Subcutaneous abdominal adipose tissue (tissue), 5 donors: ENCODE results near the gene MYO10.

Experiments
- H3K27ac ChIP-seq: one replicate; pipeline ENCODE4 v1.7.0; 2013; ENCODE audit warnings: low read depth, mild to moderate bottlenecking, inconsistent platforms, low read length, moderate library complexity
- H3K27me3 ChIP-seq, 5 donors: one replicate each; pipeline ENCODE4 v1.7.0; 2013; ENCODE audit warnings: low read length in 5 of 5, inconsistent platforms in 1 of 5; ENCODE audit not compliant: control insufficient read depth in 5 of 5, insufficient read depth in 4 of 5
- H3K36me3 ChIP-seq, 5 donors: one replicate each; pipeline ENCODE4 v1.7.0; 2013; ENCODE audit warnings: low read length in 5 of 5; ENCODE audit not compliant: control insufficient read depth in 5 of 5, insufficient read depth in 5 of 5
- H3K4me1 ChIP-seq, 5 donors: one replicate each; pipeline ENCODE4 v1.7.0; 2013; ENCODE audit warnings: low read length in 5 of 5, mild to moderate bottlenecking in 3 of 5, moderate library complexity in 1 of 5; ENCODE audit not compliant: control insufficient read depth in 5 of 5, insufficient read depth in 5 of 5
- H3K4me3 ChIP-seq, 5 donors: one replicate each; pipeline ENCODE4 v1.7.0; 2013; ENCODE audit warnings: low read length in 5 of 5, low read depth in 1 of 5
- H3K9ac ChIP-seq, 5 donors: one replicate each; pipeline ENCODE4 v1.7.0; 2013; ENCODE audit warnings: low read length in 5 of 5, mild to moderate bottlenecking in 4 of 5, moderate library complexity in 3 of 5
- H3K9me3 ChIP-seq, 5 donors: one replicate each; pipeline ENCODE4 v1.7.0; 2013; ENCODE audit warnings: low read length in 5 of 5; ENCODE audit not compliant: control insufficient read depth in 5 of 5
- donor health status: healthy.
- donor health status: healthy.
- donor health status: healthy.
- donor health status: healthy.
- donor health status: healthy.

The MYO10 gene

DNA sequence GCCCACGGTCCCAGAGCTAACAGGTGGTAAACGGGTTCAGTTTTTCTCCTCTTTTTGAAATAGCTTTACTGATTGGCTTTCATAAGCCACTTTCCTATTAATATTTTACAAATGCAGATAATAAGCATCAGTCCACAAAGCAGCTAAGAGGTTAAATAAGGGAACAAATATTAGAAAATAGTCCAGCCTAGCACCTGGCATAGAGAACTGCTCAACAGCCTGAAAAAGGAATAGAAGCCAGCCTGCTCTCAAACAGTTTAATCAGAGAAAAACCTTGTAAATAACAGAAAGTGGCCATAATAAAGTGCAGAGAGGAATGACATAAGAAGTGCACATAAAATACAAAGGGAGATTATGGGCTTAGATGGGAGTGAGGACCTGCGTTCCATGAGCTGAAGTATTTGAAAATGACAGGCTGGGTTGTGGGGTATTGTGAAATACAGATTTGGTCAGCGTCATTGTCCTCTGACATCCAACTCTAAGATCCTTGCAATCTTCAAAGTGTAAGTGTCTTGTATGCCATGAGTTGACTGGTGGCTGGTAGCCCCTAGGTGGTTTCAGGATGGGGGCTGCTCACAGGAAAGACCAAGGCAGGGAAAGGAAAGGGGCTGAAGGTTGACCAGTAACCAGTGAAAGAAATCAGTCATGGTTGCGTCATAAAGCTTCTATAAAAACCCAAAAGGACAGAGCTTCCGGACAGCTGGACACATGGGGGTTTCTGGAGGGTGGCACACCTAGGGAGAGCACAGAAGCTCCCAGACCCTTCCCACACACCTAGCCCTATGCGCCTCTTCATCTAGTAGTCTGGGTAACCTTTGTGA, 32.4 kb downstream of the MYO10 start:
- H3K9me3 ChIP-seq, result no peaks in the 10 kb centered on the region
- H3K4me1 ChIP-seq, result peaks cover 0 to 3% (median 0%) of the 10 kb centered on the region in 5 donors
- no peak overlapping the region for H3K9ac ChIP-seq
- peaks cover 0 to 3% (median 0%) of the 10 kb centered on the region in 5 donors for H3K27me3 ChIP-seq
- no peak overlapping the region for H3K27ac ChIP-seq
- no peak overlapping the region for H3K4me3 ChIP-seq
- H3K36me3 ChIP-seq, result no peaks in the 10 kb centered on the region

DNA sequence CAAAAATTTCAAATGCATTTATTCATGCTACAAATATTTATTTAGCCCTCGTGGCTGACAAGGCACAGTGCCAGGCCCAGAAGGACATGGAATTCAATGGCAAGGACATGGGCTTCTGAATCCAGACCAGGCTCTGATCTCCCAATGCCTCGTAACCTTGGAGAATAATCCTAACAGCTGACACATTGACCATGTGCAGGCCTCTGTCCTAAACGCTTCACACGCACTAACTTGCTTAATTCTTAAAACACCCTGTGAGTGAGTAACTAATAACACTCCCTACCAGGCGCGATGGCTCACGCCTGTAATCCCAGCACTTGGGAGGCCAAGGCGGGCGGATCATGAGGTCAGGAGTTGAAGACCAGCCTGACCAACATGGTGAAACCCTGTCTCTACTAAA, 33.2 kb downstream of the MYO10 start:
- H3K27ac ChIP-seq, result no peak overlapping the region
- H3K4me1 ChIP-seq, result peaks cover 0 to 3% (median 0%) of the 10 kb centered on the region in 5 donors
- no peak overlapping the region for H3K9ac ChIP-seq
- peaks cover 0 to 3% (median 0%) of the 10 kb centered on the region in 5 donors for H3K27me3 ChIP-seq
- H3K9me3 ChIP-seq, result no peaks in the 10 kb centered on the region
- no peaks in the 10 kb centered on the region for H3K36me3 ChIP-seq
- no peak overlapping the region for H3K4me3 ChIP-seq

DNA sequence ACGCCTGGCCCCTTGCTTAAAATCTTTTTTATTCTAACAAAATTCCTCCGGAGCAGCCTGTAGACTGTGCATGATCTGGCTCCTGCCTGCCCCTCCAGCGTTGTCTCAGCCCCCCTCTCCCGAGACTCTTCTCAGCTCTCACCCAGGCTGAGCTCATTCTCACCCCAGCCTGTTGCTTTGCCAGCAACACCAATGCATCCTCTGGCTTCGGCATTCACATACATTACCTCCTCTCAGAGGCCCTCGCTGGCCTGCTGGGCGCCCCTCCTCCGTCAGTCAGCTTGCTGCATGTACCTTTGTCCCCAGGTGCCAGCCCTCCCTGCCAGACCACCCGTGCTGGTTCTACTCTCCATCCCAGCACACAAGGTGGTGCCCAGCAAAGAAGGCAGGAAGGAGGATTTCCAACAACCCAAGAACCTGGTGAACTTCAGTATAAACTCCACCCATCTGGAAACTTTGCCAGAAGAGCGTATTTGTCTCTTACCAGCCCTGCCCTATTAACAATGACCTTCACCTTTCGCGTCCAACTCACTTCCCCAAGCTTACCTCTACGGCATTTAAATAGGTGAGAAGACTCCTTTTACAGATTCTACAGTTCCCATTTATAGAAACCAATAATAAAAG, 35.0 kb downstream of the MYO10 start:
- Histone ChIP-seq H3K9me3 (no peaks in the 10 kb centered on the region), H3K27me3 (peaks cover 0 to 3% (median 0%) of the 10 kb centered on the region in 5 donors), H3K27ac (no peak overlapping the region), H3K4me1 (peaks cover 0 to 12% (median 0%) of the 10 kb centered on the region in 5 donors), H3K36me3 (no peaks in the 10 kb centered on the region), H3K4me3 (no peak overlapping the region), H3K9ac (no peak overlapping the region)

DNA sequence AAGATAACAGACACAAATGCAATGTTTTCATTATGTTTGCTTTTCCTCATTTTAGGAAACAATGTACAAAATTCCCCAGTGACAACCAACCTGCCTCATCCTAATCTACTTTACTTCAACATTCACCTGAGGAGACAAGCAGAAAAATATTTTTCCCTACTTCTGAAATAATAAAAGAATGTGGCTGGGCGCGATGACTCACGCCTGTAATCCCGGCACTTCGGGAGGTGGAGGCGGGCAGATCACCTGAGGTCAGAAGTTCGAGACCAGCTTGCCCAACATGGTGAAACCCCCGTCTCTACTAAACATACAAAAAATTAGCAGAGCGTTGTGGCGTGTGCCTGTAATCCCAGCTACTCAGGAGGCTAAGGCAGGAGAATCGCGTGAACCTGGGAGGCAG, 36.9 kb downstream of the MYO10 start:
- peaks cover 0 to 3% (median 0%) of the 10 kb centered on the region in 5 donors for H3K27me3 ChIP-seq
- H3K36me3 ChIP-seq, result no peaks in the 10 kb centered on the region
- H3K9me3 ChIP-seq, result no peaks in the 10 kb centered on the region
- H3K9ac ChIP-seq, result no peak overlapping the region
- H3K4me3 ChIP-seq, result no peak overlapping the region
- H3K27ac ChIP-seq, result no peak overlapping the region
- H3K4me1 ChIP-seq, result peaks cover 0 to 29% (median 3%) of the 10 kb centered on the region in 5 donors

DNA sequence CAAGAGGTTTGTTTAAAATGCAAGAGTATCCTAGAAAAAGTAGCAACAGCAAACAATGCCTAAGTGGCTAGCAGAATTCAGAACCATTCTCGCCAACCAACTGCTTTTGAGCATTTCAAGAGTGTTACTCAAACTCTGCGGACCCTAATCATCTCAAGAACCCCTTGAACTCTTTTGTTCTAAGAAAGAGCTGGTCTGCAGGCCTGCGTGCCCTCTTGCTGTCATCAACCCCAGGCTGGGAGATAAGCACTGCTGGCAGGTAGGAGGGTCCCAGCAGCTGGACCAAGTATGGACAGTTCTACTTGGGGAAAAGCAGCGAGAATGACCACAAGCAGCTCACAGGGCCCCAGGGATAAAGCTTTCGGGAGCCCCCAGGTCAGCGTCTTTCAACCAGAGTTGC, 38.3 kb downstream of the MYO10 start:
- Histone ChIP-seq H3K36me3 (no peaks in the 10 kb centered on the region), H3K4me3 (no peak overlapping the region), H3K9ac (no peak overlapping the region), H3K27me3 (no peaks in the 10 kb centered on the region), H3K27ac (no peak overlapping the region), H3K9me3 (no peaks in the 10 kb centered on the region), H3K4me1 (peaks cover 0 to 34% (median 3%) of the 10 kb centered on the region in 5 donors)

DNA sequence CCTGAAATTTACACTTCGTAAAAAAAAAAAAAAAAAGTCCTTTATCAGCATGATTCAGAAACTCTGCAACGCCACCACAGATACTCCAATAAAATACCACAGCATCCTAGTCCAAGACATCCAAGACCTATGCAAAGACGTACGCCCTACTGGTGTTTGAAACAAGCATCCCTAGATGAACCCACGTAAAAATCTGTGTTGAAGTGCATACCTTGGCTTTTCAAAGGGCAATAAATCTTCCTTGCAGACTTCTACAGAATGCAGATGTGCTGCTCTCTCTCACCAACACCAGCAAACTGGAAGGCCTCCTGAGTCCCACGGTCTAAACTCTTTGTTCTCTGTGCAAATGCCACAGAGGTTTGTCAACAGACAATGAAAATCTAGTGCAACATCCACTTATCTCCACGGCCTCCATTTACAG, 38.8 kb downstream of the MYO10 start:
- H3K27ac ChIP-seq, result no peak overlapping the region
- no peak overlapping the region for H3K4me3 ChIP-seq
- H3K9me3 ChIP-seq, result no peaks in the 10 kb centered on the region
- H3K27me3 ChIP-seq, result no peaks in the 10 kb centered on the region
- H3K36me3 ChIP-seq, result no peaks in the 10 kb centered on the region
- H3K4me1 ChIP-seq, result peaks cover 0 to 34% (median 3%) of the 10 kb centered on the region in 5 donors
- H3K9ac ChIP-seq, result no peak overlapping the region

DNA sequence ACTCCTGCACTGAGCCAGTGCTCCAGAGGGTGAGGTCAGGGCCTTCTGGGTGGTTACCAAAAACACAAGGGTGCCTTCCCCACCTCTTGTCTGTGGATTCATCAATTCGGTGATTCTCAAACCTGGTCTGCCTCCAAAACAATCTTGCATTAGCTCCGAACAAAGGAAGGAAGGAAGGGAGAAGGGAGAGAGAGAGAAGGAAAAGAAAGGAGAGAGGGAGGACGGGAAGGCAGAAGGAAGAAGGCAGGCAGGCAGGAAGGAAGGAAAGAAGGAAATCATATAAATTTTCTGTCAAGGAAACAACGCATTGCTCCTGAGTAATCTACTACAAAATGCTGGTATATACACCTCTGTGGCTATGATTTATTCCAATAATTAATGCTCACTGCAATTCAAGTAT, 39.3 kb downstream of the MYO10 start:
- no peak overlapping the region for H3K4me3 ChIP-seq
- no peaks in the 10 kb centered on the region for H3K36me3 ChIP-seq
- no peaks in the 10 kb centered on the region for H3K27me3 ChIP-seq
- H3K9me3 ChIP-seq, result no peaks in the 10 kb centered on the region
- no peak overlapping the region for H3K27ac ChIP-seq
- no peak overlapping the region for H3K9ac ChIP-seq
- peaks cover 0 to 34% (median 3%) of the 10 kb centered on the region in 5 donors for H3K4me1 ChIP-seq

DNA sequence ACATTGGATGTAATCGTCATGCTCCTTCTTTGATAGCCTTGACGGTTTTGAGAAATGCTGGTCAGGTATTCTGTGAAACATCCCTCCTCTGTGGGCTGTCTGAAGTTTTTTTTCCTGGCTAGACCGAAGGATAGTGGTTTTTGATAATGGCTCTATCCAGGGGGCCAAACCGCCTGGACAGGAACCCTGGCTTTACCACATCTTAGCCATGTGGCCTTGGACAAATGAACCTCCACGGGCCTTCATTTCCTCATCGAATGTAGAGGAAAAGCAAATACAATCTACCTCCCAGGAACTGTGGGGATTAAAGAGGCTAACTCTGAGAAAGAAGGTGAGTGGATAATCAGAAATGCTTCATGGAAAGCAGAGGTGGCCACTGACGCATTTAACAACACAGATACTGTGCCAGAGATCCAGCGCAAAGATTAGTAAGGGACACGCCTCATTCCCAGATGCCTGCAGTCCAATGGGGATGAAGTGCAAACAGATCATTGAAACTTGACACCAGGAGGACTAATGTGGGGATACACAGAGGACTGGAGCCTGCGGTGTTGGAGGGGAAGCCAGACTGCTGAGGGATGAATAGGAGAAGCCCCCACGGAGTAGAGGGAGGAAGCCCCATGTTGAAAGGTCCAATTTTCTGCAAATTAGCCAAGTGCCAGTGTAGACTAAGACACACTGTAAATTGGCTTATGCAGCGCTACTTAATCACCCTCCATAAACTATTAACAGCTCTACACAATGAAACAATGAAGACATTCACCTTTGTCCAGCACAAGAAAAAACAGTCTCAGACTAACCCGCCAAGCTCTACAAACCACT, 41.6 kb downstream of the MYO10 start:
- Histone ChIP-seq H3K27me3 (no peaks in the 10 kb centered on the region), H3K9me3 (no peaks in the 10 kb centered on the region), H3K9ac (no peak overlapping the region), H3K4me1 (peaks cover 0 to 40% (median 3%) of the 10 kb centered on the region in 5 donors), H3K27ac (no peak overlapping the region), H3K36me3 (no peaks in the 10 kb centered on the region), H3K4me3 (no peak overlapping the region)

DNA sequence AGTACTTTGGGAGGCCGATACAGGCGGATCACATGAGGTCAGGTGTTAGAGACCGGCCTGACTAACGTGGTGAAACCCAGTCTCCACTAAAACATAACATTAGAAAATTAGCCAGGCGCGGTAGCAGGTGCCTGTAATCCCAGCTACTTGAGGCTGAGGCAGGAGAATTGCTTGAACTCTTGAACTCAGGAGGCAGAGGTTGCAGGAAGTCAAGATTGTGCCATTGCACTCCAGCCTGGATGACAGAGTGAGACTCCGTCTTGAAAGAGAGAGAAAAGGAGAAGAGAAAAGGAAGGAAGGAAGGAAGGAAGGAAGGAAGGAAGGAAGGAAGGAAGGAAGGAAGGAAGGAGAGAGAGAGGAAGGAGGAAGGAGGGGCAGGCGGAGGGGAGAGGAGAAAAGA, 45.1 kb downstream of the MYO10 start:
- Histone ChIP-seq H3K27me3 (no peaks in the 10 kb centered on the region), H3K4me1 (peaks cover 0 to 41% (median 12%) of the 10 kb centered on the region in 5 donors), H3K4me3 (no peak overlapping the region), H3K9ac (no peak overlapping the region), H3K9me3 (no peaks in the 10 kb centered on the region), H3K27ac (no peak overlapping the region), H3K36me3 (no peaks in the 10 kb centered on the region)
